Neural progenitor cell (in vitro differentiated cells): ENCODE data around the gene SCD.

Experiments used
- EZH2 ChIP-seq: fragments of 200-600 bp; sonication (generic); IDR thresholded peaks from 2 replicates; pipeline ENCODE4 v1.6.1; 2017; ENCODE audit warnings: antibody characterized with exemption, mild to moderate bottlenecking, moderate library complexity
- EZH2phosphoT487 ChIP-seq: fragments of 200-600 bp; sonication (generic); IDR thresholded peaks from 2 replicates; pipeline ENCODE4 v1.6.1; 2017; ENCODE audit warnings: antibody characterized with exemption
- TF ChIP-seq, protein P1 (sequence below): fragments of 200-600 bp; sonication (generic); IDR thresholded peaks from 2 replicates; pipeline ENCODE4 v1.5.1; 2017; ENCODE audit warnings: antibody characterized with exemption, mild to moderate bottlenecking

DNA sequence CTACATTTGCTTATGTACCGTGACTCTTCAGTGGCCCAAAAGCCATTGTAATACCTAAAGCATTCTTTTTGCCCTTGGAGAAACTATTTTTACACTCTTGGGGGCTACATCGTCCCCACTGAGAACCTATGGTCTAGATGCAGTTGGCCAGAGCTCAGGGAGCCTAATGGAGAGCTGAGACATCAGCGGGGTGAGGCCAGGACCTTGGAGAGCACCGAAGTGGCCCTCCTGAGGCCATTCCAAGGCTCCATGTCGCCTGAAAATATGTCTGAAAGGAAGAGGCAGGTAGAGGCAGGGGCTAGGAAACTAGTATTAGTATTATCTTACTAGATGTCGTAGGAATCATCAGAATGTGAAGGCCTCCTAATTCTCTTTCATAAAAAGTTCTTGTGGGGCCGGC is 21.9 kb upstream of the SCD start:
- no peak for TF ChIP-seq EZH2
- TF ChIP-seq, protein P1, sequence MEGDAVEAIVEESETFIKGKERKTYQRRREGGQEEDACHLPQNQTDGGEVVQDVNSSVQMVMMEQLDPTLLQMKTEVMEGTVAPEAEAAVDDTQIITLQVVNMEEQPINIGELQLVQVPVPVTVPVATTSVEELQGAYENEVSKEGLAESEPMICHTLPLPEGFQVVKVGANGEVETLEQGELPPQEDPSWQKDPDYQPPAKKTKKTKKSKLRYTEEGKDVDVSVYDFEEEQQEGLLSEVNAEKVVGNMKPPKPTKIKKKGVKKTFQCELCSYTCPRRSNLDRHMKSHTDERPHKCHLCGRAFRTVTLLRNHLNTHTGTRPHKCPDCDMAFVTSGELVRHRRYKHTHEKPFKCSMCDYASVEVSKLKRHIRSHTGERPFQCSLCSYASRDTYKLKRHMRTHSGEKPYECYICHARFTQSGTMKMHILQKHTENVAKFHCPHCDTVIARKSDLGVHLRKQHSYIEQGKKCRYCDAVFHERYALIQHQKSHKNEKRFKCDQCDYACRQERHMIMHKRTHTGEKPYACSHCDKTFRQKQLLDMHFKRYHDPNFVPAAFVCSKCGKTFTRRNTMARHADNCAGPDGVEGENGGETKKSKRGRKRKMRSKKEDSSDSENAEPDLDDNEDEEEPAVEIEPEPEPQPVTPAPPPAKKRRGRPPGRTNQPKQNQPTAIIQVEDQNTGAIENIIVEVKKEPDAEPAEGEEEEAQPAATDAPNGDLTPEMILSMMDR = no peak
- TF ChIP-seq EZH2phosphoT487 = no peak
